ENCODE data around the gene CEACAM19.
"Not testable (repeated sequence)": the region's sequence is repeated elsewhere in the genome, so short reads cannot be mapped to it uniquely, and the experiment has no call there.

Gene CEACAM19

GRCh38 chr19:44675521-44675920, 4.2 kb downstream of the CEACAM19 start:
- no peak for TF ChIP-seq CTCF (conservative IDR thresholded peaks at IDR 0.05; ENCODE audit: control insufficient read depth, insufficient read depth, low read depth, low read length)
- H3K4me3 ChIP-seq (ENCODE audit: control insufficient read depth, low read depth, low read length) = no peak overlapping the region
- no peak for DNase-seq (ENCODE audit: low read depth)

- no peak for TF ChIP-seq CTCF (conservative IDR thresholded peaks at IDR 0.05; ENCODE audit: control insufficient read depth, insufficient read depth, low read depth, low read length)
- DNase-seq (ENCODE audit: low read depth) = peak; percentile 55
- no peak overlapping the region for H3K4me3 ChIP-seq (ENCODE audit: control insufficient read depth, low read depth, low read length)
Measured at GRCh38 chr19:44677019-44677811, 5.9 kb downstream of the CEACAM19 start.

GRCh38 chr19:44680536-44680935, 9.3 kb downstream of the CEACAM19 start:
- no peak for TF ChIP-seq CTCF (conservative IDR thresholded peaks at IDR 0.05; ENCODE audit: control insufficient read depth, insufficient read depth, low read depth, low read length)
- no peak for DNase-seq (ENCODE audit: low read depth)
- H3K4me3 ChIP-seq (ENCODE audit: control insufficient read depth, low read depth, low read length) = no peak overlapping the region

- no peak overlapping the region for H3K4me3 ChIP-seq (ENCODE audit: control insufficient read depth, low read depth, low read length)
- DNase-seq (ENCODE audit: low read depth) = no peak
- no peak for TF ChIP-seq CTCF (conservative IDR thresholded peaks at IDR 0.05; ENCODE audit: control insufficient read depth, insufficient read depth, low read depth, low read length)
Measured at GRCh38 chr19:44681992-44682790, 10.9 kb downstream of the CEACAM19 start.

GRCh38 chr19:44682807-44683206, 11.5 kb downstream of the CEACAM19 start:
- no peak for TF ChIP-seq CTCF (conservative IDR thresholded peaks at IDR 0.05; ENCODE audit: control insufficient read depth, insufficient read depth, low read depth, low read length)
- DNase-seq (ENCODE audit: low read depth) = no peak
- H3K4me3 ChIP-seq (ENCODE audit: control insufficient read depth, low read depth, low read length) = no peak overlapping the region

GRCh38 chr19:44683434-44684210, 12.3 kb downstream of the CEACAM19 start:
- DNase-seq (ENCODE audit: low read depth) = no peak
- TF ChIP-seq CTCF (conservative IDR thresholded peaks at IDR 0.05; ENCODE audit: control insufficient read depth, insufficient read depth, low read depth, low read length) = no peak
- H3K4me3 ChIP-seq (ENCODE audit: control insufficient read depth, low read depth, low read length) = no peak overlapping the region

GRCh38 chr19:44684396-44684795, 13.1 kb downstream of the CEACAM19 start:
- not testable (repeated sequence) for H3K4me3 ChIP-seq (ENCODE audit: control insufficient read depth, low read depth, low read length); DNase-seq (ENCODE audit: low read depth)
